Activated CD4-positive, alpha-beta T cell treated with anti-CD3 and anti-CD28 coated beads, Interleukin-2, amount 10 ng/mL, durations not matched to agents 24 days and 14 days (primary cell): ENCODE data around the gene DDX31. TPM values are rescaled to one million over a fixed set of nuclear protein-coding genes. Genes with fewer than 3 reads are reported as not detected.
"Not testable (repeated sequence)": the region's sequence is repeated elsewhere in the genome, so short reads cannot be mapped to it uniquely, and the experiment has no call there.

Experiments used
- DNase-seq: peaks from one replicate; pipeline ENCODE4 v3.0.0; 2022
- H3K27ac Mint-ChIP-seq: one replicate; pipeline ENCODE4 v1.8.0; 2022; ENCODE audit warnings: mild to moderate bottlenecking, mixed read lengths
- H3K27me3 Mint-ChIP-seq: one replicate; pipeline ENCODE4 v1.8.0; 2022; ENCODE audit warnings: mixed read lengths
- H3K36me3 Mint-ChIP-seq: one replicate; pipeline ENCODE4 v1.8.0; 2022; ENCODE audit warnings: low read depth, mild to moderate bottlenecking, mixed read lengths
- H3K4me1 Mint-ChIP-seq: one replicate; pipeline ENCODE4 v1.8.0; 2021; ENCODE audit warnings: mixed read lengths
- H3K4me3 Mint-ChIP-seq: one replicate; pipeline ENCODE4 v1.8.0; 2022; ENCODE audit warnings: mild to moderate bottlenecking, moderate library complexity, mixed read lengths
- H3K9me3 Mint-ChIP-seq: one replicate; pipeline ENCODE4 v1.8.0; 2021; ENCODE audit warnings: mixed read lengths
- intact Hi-C: fragments of 100-400 bp; cut with micrococcal nuclease; formaldehyde crosslinking; loops from one replicate; pipeline ENCODE4 v1.15.1; 2023
- total RNA-seq: library from RNA; stranded (reverse); gene quantifications from 2 replicates; pipeline ENCODE4 v1.2.3, GENCODE V29; 2022

The DDX31 gene
- total RNA-seq, 1 donor from 2014 or later, result 31.8 TPM

DNA sequence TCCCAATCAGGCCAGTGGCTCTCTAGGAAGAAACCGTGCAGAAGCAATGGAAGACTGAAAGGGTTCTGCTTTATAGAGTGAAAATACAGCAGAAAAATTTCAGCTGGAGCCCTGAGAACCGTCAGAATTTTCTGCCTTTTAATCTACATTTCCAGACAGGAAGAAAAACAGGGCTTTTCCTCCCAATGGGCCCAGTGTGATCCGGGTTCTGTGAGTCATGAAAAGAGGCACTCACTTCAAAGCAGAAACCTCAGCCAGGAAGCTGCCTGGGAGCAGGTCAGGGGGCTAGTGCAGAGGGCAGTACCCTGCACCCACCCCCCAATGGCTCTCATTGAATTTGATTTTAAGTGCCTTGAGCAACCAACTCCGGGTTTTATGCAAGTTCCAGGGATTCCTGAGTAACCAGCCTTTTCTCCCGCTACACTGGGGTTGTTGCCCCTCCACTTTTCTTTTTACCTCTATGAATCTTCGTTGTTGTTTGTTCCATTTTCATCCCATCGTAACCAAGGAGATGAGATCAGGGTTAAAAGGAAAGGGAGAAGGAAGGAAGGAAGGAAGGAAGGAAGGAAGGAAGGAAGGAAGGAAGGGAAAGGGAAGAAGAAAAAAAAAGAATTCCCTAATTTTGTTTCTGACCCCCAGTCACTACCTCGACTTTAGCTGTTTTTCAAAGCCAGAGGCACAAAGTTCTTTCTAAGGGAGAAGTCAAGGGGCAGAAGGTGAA is 86.0 kb downstream of the DDX31 start:
- Mint-ChIP-seq H3K36me3 (no peaks in the 10 kb centered on the region), H3K4me1 (peaks cover 8% of the 10 kb centered on the region), H3K4me3 (no peak overlapping the region), H3K27me3 (peaks cover 71% of the 10 kb centered on the region), H3K9me3 (no peaks in the 10 kb centered on the region), H3K27ac (no peak overlapping the region)
- intact Hi-C loops, result no loop called here
- DNase-seq, result no peak

DNA sequence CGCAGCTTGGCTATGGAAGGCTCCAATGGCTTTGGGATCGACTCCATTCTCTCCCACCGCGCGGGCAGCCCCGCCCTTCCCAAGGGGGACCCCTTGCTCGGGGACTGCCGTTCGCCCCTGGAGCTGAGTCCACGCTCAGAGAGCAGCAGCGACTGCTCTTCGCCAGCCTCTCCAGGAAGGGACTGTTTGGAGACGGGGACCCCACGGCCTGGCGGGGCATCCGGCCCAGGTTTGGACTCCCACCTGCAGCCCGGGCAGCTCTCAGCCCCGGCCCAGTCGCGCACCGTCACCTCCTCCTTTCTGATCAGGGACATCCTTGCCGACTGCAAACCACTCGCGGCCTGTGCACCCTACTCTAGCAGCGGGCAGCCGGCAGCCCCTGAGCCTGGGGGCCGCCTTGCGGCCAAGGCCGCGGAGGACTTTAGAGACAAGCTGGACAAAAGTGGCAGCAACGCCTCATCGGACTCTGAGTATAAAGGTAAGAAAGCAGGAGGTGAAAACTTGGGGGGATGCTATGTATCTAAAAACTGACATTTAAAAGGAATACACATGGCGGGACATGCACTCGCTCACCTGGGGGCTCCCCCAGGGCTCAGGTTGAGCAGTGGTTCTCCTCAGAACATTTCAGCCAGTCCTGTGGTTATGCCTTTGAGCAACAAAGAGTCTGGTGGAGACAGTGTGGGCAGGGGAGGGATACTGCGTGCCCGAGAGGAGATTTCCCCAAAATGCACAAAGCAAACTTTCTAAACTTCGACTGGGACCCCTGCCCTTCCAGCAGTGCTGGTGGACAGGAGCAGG is 86.8 kb downstream of the DDX31 start:
- intact Hi-C loops, result no loop called here
- Mint-ChIP-seq H3K27me3 (peaks cover 70% of the 10 kb centered on the region), H3K4me1 (peaks cover 8% of the 10 kb centered on the region), H3K36me3 (no peaks in the 10 kb centered on the region), H3K27ac (no peak overlapping the region), H3K4me3 (no peak overlapping the region), H3K9me3 (no peaks in the 10 kb centered on the region)
- DNase-seq, result no peak

DNA sequence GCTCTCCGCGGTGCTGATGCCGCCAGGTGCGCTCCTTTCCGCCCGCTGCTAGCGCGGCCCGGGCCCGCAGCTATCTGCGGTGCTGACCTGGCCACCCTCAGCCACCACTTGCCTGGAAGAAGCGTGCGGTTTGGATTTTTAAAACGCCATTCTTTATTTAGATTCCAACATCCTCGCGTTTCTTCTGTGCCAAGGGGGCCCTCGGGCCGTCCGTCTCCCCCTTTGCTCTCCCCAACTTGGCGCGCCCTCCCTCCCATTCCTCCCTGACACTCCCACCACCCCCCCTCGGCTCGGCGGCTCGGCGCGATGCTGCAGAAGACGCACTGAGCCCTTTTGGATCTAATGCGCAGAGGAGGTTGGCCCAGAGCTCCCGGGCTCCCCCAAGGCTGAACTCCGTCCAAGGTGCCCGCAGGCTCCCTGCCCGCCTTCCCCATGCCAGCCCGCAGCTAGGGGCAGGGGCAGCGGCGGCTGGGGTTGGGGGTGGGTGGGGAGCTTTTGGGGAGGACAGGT is 87.5 kb downstream of the DDX31 start, which contains the start of gene BARHL1:
TSS of gene BARHL1 (plus strand) at position 331 of the 510 bp plus-strand sequence. CDS start 192 bp downstream, outside the sequence.
- no peaks in the 10 kb centered on the region for H3K9me3 Mint-ChIP-seq
- H3K4me1 Mint-ChIP-seq, result peaks cover 8% of the 10 kb centered on the region
- no peak for DNase-seq
- peak within 1 kb of the TSS; percentile 79 for H3K4me3 Mint-ChIP-seq
- peak within 1 kb of the TSS; percentile 51 for H3K27ac Mint-ChIP-seq
- intact Hi-C loops, result no loop called here
- no peaks in the 10 kb centered on the region for H3K36me3 Mint-ChIP-seq
- peaks cover 72% of the 10 kb centered on the region for H3K27me3 Mint-ChIP-seq

- no peak overlapping the region for H3K27ac Mint-ChIP-seq
- no peaks in the 10 kb centered on the region for H3K36me3 Mint-ChIP-seq
- H3K27me3 Mint-ChIP-seq, result peaks cover 68% of the 10 kb centered on the region
- H3K9me3 Mint-ChIP-seq, result no peaks in the 10 kb centered on the region
- H3K4me1 Mint-ChIP-seq, result peaks cover 5% of the 10 kb centered on the region
- DNase-seq, result no peak
- intact Hi-C loops, result loop anchor here (5.0 kb wide), 1 partner anchor 72 kb away; no protein-coding TSS in a partner anchor
- no peak overlapping the region for H3K4me3 Mint-ChIP-seq
Observed at GRCh38 chr9:132579427-132579798, 90.4 kb downstream of the DDX31 start.

- no peak overlapping the region for H3K27ac Mint-ChIP-seq
- DNase-seq, result no peak
- H3K27me3 Mint-ChIP-seq, result peaks cover 64% of the 10 kb centered on the region
- peaks cover 5% of the 10 kb centered on the region for H3K4me1 Mint-ChIP-seq
- intact Hi-C loops, result loop anchor here (5.0 kb wide), 1 partner anchor 71 kb away; no protein-coding TSS in a partner anchor
- no peaks in the 10 kb centered on the region for H3K9me3 Mint-ChIP-seq
- no peaks in the 10 kb centered on the region for H3K36me3 Mint-ChIP-seq
- no peak overlapping the region for H3K4me3 Mint-ChIP-seq
Observed at GRCh38 chr9:132578367-132578932, 91.3 kb downstream of the DDX31 start.

GRCh38 chr9:132577119-132577518 is 92.7 kb downstream of the DDX31 start:
- H3K9me3 Mint-ChIP-seq, result no peaks in the 10 kb centered on the region
- no peak overlapping the region for H3K4me3 Mint-ChIP-seq
- intact Hi-C loops, result loop anchor here (5.0 kb wide), 1 partner anchor 70 kb away; no protein-coding TSS in a partner anchor
- H3K4me1 Mint-ChIP-seq, result peaks cover 5% of the 10 kb centered on the region
- H3K36me3 Mint-ChIP-seq, result no peaks in the 10 kb centered on the region
- no peak for DNase-seq
- H3K27ac Mint-ChIP-seq, result no peak overlapping the region
- H3K27me3 Mint-ChIP-seq, result peaks cover 58% of the 10 kb centered on the region

DNA sequence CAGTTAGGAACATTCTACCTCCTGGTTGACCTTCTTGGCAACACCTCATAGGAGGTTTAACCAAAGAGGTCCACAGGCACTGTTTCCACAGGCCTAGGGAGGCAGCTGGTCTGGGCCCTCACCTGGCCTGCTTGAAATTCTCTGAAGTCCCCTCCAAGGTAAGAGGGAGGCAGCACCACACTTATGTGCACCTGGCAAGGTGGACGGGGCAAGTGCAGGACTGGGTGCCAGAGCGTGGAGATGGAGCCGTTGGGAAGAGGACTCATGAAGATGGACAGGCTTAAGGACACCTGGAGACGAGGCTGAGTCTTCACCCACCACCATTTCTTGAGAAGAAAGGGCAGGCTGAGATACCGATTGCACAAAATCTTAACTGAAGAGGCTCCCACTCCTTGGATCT is 94.0 kb downstream of the DDX31 start:
- H3K4me3 Mint-ChIP-seq, result no peak overlapping the region
- no peaks in the 10 kb centered on the region for H3K9me3 Mint-ChIP-seq
- no peak for DNase-seq
- no peaks in the 10 kb centered on the region for H3K4me1 Mint-ChIP-seq
- no peaks in the 10 kb centered on the region for H3K36me3 Mint-ChIP-seq
- H3K27me3 Mint-ChIP-seq, result peaks cover 47% of the 10 kb centered on the region
- intact Hi-C loops, result loop anchor here (1.0 to 5.0 kb wide), 2 partner anchors 69 to 165 kb away; no protein-coding TSS in a partner anchor
- H3K27ac Mint-ChIP-seq, result no peak overlapping the region

GRCh38 chr9:132575005-132575609 is 94.7 kb downstream of the DDX31 start:
- Mint-ChIP-seq H3K9me3 (no peaks in the 10 kb centered on the region), H3K27me3 (peaks cover 46% of the 10 kb centered on the region), H3K4me3 (no peak overlapping the region), H3K4me1 (no peaks in the 10 kb centered on the region), H3K27ac (no peak overlapping the region), H3K36me3 (no peaks in the 10 kb centered on the region)
- intact Hi-C loops, result loop anchor here (1.0 to 5.0 kb wide), 2 partner anchors 68 to 164 kb away; no protein-coding TSS in a partner anchor
- DNase-seq, result peak; percentile 84

GRCh38 chr9:132572921-132573320 is 96.9 kb downstream of the DDX31 start:
- Mint-ChIP-seq H3K27me3 (peaks cover 28% of the 10 kb centered on the region), H3K4me1 (no peaks in the 10 kb centered on the region), H3K36me3 (no peaks in the 10 kb centered on the region), H3K4me3 (no peak overlapping the region), H3K9me3 (no peaks in the 10 kb centered on the region), H3K27ac (no peak overlapping the region)
- DNase-seq, result no peak
- intact Hi-C loops, result no loop called here

- peaks cover 19% of the 10 kb centered on the region for H3K27me3 Mint-ChIP-seq
- DNase-seq, result no peak
- H3K4me1 Mint-ChIP-seq, result no peaks in the 10 kb centered on the region
- intact Hi-C loops, result no loop called here
- H3K9me3 Mint-ChIP-seq, result no peaks in the 10 kb centered on the region
- no peaks in the 10 kb centered on the region for H3K36me3 Mint-ChIP-seq
- H3K4me3 Mint-ChIP-seq, result no peak overlapping the region
- H3K27ac Mint-ChIP-seq, result no peak overlapping the region
Observed at GRCh38 chr9:132571806-132572600, 97.8 kb downstream of the DDX31 start.

DNA sequence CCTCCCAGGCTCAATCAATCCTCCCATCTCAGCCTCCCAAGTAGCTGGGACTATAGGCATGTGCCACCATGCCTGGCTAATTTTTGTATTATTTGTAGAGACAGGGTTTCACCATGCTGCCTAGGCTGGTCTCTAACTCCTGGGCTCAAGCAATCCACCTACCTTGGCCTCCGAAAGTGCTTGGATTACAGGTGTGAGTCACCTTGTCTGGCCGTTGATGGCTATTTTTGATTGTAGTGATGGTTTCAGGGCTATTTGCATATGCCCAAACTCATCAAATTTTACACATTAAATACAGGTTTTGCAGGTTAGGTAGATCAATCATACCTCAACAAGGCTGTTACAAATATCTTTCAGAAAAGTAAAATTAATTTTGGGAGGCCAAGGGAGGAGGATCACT is 101.0 kb downstream of the DDX31 start:
- H3K4me3 Mint-ChIP-seq, H3K27me3 Mint-ChIP-seq, H3K4me1 Mint-ChIP-seq, H3K36me3 Mint-ChIP-seq, H3K27ac Mint-ChIP-seq, DNase-seq, intact Hi-C loops, H3K9me3 Mint-ChIP-seq: not testable (repeated sequence)

GRCh38 chr9:132564526-132564925 is 105.3 kb downstream of the DDX31 start:
- no peak for DNase-seq
- Mint-ChIP-seq H3K4me1 (peaks cover 2% of the 10 kb centered on the region), H3K27me3 (peaks cover 14% of the 10 kb centered on the region), H3K36me3 (no peaks in the 10 kb centered on the region), H3K9me3 (no peaks in the 10 kb centered on the region), H3K27ac (no peak overlapping the region), H3K4me3 (no peak overlapping the region)
- intact Hi-C loops, result no loop called here

GRCh38 chr9:132562306-132562573 is 107.5 kb downstream of the DDX31 start:
- intact Hi-C loops, result no loop called here
- H3K36me3 Mint-ChIP-seq, result no peaks in the 10 kb centered on the region
- H3K4me3 Mint-ChIP-seq, result no peak overlapping the region
- DNase-seq, result no peak
- H3K27me3 Mint-ChIP-seq, result peaks cover 15% of the 10 kb centered on the region
- peaks cover 2% of the 10 kb centered on the region for H3K4me1 Mint-ChIP-seq
- H3K9me3 Mint-ChIP-seq, result no peaks in the 10 kb centered on the region
- H3K27ac Mint-ChIP-seq, result no peak overlapping the region
